Bronchial epithelial cell (primary cell): ENCODE measurements around the gene TNRC6C. TPM values are rescaled to one million over a fixed set of nuclear protein-coding genes. Genes with fewer than 3 reads are reported as not detected.

ENCODE experiments used
- DNase-seq: peaks from one replicate; pipeline ENCODE4 v3.0.0-alpha.2; 2010; ENCODE audit warnings: low read depth
- FAIRE-seq: peaks from 2 replicates; lab custom pipeline; 2011; peaks lifted over from hg19 to GRCh38; lab: Jason Lieb, UNC
- H3K27me3 ChIP-seq: 2 replicates; pipeline ENCODE4 v1.5.1; 2011; ENCODE audit warnings: low read length; ENCODE audit not compliant: control insufficient read depth, insufficient read depth
- H3K36me3 ChIP-seq: 2 replicates; pipeline ENCODE4 v1.5.1; 2011; ENCODE audit warnings: low read length; ENCODE audit not compliant: control insufficient read depth, insufficient read depth
- H3K4me3 ChIP-seq: 2 replicates; pipeline ENCODE4 v1.5.1; 2011; ENCODE audit warnings: mild to moderate bottlenecking, low read depth, low read length, control low read depth
- total RNA-seq: library from RNA; depleted of rRNA; stranded (reverse); fragments of >200 nt; gene quantifications from 2 replicates; pipeline ENCODE4 v1.2.1, GENCODE V29; 2014
- TF ChIP-seq, protein P1 (sequence below): IDR thresholded peaks from 2 replicates; pipeline ENCODE4 v1.5.1; 2011; ENCODE audit warnings: mild to moderate bottlenecking, moderate library complexity, low read length, control low read depth, inconsistent platforms; ENCODE audit not compliant: insufficient read depth, severe bottlenecking

Gene TNRC6C
- total RNA-seq, 1 donor from 2014 or later: 0.79 TPM

DNA sequence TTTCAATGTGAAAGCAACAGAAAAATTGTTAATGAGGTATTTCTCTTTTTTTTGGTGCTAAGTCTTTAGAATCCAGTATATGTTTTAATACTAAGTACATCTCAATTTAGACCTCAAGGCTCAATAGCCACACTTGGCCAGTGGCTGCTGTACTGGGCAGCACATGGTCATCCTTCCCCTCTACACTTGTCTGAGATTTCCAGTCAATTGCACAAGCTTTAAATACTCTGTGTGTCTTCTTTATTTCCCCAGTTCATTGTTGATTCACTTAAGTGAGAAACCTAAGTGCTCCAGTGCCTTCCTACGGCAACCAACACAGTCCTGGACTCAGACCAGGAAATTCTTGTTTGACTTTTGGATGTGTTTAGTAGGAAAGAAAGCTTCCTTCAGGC is 62.2 kb downstream of the TNRC6C start:
- no peak for FAIRE-seq
- Histone ChIP-seq H3K27me3 (no peaks in the 10 kb centered on the region), H3K4me3 (no peak overlapping the region), H3K36me3 (no peaks in the 10 kb centered on the region)
- no peak for DNase-seq
- TF ChIP-seq, protein P1, sequence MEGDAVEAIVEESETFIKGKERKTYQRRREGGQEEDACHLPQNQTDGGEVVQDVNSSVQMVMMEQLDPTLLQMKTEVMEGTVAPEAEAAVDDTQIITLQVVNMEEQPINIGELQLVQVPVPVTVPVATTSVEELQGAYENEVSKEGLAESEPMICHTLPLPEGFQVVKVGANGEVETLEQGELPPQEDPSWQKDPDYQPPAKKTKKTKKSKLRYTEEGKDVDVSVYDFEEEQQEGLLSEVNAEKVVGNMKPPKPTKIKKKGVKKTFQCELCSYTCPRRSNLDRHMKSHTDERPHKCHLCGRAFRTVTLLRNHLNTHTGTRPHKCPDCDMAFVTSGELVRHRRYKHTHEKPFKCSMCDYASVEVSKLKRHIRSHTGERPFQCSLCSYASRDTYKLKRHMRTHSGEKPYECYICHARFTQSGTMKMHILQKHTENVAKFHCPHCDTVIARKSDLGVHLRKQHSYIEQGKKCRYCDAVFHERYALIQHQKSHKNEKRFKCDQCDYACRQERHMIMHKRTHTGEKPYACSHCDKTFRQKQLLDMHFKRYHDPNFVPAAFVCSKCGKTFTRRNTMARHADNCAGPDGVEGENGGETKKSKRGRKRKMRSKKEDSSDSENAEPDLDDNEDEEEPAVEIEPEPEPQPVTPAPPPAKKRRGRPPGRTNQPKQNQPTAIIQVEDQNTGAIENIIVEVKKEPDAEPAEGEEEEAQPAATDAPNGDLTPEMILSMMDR: no peak

DNA sequence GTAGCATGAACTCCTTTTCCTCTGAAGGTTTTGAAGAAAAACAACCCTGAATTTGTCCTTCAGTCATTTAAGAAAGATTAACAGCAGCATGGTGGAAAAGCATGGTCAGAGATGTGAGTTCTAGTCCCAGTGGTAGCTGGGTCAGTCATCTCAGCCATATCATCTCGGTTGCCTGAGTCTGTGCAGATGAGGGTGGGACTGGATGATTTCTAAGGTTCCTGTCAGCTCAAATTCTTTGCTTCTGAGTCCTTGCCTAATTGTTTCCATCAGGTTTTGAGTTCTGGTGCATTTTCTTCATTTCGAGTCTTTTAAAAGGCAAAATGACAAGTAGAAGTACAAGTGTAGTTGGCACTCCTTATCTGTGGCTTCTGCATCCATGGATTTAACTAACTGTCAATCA is 63.9 kb downstream of the TNRC6C start:
- no peak for DNase-seq
- Histone ChIP-seq H3K27me3 (no peaks in the 10 kb centered on the region), H3K36me3 (no peaks in the 10 kb centered on the region), H3K4me3 (no peak overlapping the region)
- FAIRE-seq: no peak
- TF ChIP-seq, protein P1: no peak

DNA sequence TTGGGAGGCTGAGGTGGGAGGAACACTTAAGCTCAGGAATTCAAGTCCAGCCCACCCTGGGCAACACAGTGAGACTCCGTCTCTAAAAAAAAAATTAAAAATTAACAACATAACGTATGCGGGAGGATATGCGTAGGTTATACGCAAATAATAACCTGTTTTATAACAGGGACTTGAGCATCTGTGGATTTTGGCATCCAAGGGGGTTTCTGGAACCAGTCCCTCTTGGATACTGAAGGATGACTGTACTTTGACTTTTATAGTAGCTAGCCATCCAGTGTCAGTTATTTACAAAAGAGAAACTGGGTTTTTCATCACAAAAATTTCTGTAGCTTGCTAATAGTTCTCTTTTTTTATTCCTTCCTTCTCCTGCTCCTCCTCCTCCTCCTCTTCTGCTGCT is 64.5 kb downstream of the TNRC6C start:
- no peak for FAIRE-seq
- Histone ChIP-seq H3K27me3 (no peaks in the 10 kb centered on the region), H3K36me3 (no peaks in the 10 kb centered on the region), H3K4me3 (no peak overlapping the region)
- DNase-seq: no peak
- TF ChIP-seq, protein P1: no peak

DNA sequence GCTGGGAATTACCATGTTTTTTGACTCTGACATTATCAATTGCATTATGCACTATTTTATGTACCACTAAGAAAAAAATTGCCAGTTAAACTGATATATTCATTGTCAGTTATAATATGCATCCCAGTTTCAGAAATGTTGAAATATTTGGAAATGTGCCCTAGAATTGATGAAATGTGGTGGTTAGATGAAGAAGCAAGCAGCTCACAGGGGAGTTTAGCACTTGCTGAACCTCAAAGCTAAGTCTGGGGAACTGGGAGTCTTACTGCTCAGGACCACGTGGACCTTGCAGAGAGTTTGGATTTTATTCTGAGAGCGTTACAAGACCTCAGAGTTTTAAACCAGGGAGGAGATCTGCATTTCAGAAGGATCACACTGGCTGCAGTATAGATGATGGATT is 67.9 kb downstream of the TNRC6C start:
- Histone ChIP-seq H3K27me3 (no peaks in the 10 kb centered on the region), H3K4me3 (no peak overlapping the region), H3K36me3 (no peaks in the 10 kb centered on the region)
- DNase-seq (no peak), FAIRE-seq (no peak)
- TF ChIP-seq, protein P1: no peak

DNA sequence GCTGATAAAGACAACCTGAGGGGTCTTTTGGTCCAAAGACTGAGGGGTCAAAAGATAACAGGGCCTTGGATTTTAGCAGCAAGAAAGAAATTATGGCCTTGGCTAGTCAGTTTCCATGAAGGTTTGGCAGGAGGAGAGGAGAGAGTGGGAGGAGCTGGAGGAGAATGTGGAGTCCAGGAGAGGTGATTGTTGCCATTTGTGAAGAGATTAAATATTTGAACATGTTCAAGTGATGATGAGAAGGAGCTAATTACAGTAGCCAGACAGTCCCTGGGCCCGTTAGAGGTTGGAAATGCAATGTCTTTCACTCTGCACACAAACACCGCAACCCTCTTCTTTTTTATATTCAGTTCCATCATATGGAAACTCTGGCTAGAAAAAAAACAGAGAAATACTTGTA is 68.6 kb downstream of the TNRC6C start:
- DNase-seq (no peak), FAIRE-seq (no peak)
- H3K36me3 ChIP-seq: no peaks in the 10 kb centered on the region
- TF ChIP-seq, protein P1: no peak
- H3K27me3 ChIP-seq: no peaks in the 10 kb centered on the region
- no peak overlapping the region for H3K4me3 ChIP-seq

DNA sequence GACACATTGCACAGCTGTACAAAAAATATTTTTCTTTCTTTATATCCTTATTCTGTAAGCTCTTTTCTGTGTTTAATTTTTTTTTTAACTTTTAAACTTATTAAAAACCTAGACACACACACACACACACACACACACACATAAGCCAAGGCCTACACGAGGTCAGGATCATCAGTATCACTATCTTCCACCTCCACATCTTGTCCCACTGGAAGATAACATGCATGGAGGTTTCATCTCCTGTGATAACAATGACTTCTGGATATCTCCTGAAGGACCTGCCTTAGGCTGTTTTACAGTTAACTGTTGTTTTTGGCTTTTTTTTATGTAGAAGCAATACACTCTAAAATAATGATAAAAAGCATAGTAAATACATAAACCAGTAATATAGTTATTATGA is 71.2 kb downstream of the TNRC6C start:
- Histone ChIP-seq H3K4me3 (no peak overlapping the region), H3K36me3 (no peaks in the 10 kb centered on the region), H3K27me3 (no peaks in the 10 kb centered on the region)
- DNase-seq (no peak), FAIRE-seq (no peak)
- TF ChIP-seq, protein P1: no peak
